Airway epithelial cell (primary cell): ENCODE data around the gene ZER1. TPM values are rescaled to one million over a fixed set of nuclear protein-coding genes. Genes with fewer than 3 reads are reported as not detected.

Experiments used
- total RNA-seq: library from RNA; depleted of rRNA; stranded (reverse); fragments of >200 nt; gene quantifications from 2 replicates; pipeline ENCODE4 v1.2.3, GENCODE V29; 2015

ZER1 gene
- total RNA-seq: 22.3 and 30.7 TPM in 2 replicates

DNA sequence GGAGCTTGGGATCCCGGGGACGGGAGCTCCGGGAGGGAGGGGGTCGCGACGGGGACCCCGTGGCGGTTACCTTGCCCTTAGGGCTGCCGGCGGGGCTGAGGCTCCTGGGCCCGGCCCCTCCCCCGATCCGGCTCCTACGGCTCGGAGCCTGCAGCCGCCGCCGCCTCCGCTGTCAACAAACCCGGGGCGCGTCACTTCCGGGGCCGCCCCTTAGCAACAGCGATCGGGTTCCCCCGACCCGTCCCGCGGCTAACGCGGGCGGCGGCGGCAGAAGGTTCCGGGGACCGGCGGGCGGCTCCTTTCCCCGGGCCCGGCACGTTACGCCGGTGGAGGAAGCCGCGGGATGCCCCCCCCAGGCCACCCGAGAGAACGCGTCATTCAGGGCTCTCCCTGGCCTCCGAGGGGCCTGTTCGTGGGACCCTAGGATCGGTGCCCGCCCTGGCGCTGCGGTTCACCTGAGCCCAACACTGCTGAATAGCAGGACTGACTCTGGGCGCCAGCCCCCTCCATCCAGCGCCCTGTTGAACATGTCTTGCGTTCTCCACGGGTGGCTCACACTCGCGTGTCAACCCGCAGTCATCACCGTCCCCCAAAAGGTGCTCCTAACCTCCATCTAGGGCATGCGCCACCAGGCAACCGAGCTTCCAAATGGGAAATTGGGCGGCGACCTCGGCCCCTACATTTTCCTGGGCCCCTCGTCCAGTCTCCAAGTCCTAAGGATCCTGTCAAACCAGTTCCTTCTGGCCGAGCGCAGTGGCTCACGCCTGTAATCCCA is at the start of gene ZER1:
ZER1 (minus strand) TSS at position 183 of the 775 bp plus-strand sequence. CDS start 16,362 bp downstream, outside the sequence.

DNA sequence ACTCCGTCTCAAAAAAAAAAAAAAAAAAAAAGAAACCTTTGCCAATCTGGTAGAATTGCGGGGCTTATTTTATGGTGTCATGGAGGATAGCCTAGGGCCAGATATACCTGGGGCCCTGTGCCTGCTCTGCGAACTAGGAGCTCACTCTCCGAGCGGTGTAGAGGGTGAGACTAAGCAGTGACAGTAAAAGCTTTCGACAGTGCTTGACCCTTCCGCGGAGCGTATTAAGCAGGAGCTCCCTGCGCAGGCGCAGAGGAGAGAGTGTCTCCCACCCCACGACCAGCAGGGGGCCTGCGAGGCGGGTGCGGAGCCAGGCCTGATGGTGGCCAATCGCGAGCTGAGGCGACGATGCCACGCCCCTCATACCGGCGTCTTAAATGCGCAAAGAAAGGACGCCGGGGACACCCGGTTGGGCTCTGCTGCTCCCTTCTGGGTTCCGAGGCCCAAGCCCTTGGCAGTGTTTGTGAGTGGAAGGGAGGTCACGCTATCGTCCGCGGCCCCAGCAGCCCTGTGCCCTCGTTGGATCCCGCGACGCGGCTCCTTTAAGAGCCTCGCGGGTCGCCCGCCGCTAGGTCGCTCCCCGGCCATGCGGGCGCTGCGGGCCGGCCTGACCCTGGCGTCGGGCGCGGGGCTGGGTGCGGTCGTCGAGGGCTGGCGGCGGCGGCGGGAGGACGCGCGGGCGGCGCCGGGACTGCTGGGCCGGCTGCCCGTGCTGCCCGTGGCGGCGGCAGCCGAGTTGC is 46.5 kb upstream of the ZER1 start, which contains the start of gene ENDOG:
ENDOG (plus strand) TSS at position 402 of the 740 bp plus-strand sequence; CDS start at position 587, 185 bp downstream.

DNA sequence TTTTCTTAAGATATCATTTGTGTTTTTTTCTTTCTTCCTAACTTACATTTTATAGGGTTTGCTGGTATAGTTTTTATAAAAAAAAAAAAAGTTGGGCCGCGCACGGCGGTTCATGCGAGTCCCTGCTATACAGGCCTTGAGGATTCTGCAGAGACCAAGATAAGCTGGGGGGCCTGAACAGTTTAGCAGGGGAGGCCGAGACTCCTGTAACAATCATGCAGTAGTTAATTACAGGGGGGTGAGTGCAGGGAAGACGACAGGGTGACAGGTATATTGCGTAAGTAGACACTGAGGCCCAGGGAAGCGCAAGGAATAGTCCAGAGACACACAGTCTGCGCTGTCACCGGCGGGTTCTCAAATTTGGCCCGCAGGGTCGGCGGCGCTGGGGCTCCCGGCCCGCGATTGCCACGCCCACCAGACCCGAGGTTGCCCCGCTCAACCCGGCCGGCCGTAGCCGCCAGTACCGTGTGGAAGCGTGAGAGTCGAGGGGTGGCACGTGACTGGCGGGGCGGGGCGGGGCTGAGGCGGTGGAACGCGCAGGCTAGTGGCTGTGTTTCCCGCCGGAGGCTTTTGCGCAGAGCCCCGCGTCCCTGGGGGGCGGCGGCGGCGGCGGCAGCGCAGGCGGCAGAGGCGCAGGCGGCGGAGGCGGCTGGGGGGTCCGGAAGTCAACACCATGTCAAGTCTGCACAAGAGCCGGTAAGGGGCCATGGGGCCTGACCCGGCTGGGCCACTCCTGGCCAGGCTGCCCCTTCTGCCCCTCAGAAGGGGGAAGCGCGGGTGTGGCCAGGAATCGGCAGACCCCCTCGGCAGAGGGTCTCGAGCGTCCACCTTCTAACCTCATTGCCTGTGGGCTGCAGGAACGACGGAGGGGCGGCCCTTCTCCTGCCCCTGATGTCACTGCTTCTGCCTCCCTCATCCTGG is 15.2 kb upstream of the ZER1 start, which contains the start of gene TBC1D13:
TBC1D13 (plus strand) TSS at position 573 of the 921 bp plus-strand sequence; CDS start at position 674, 101 bp downstream.

DNA sequence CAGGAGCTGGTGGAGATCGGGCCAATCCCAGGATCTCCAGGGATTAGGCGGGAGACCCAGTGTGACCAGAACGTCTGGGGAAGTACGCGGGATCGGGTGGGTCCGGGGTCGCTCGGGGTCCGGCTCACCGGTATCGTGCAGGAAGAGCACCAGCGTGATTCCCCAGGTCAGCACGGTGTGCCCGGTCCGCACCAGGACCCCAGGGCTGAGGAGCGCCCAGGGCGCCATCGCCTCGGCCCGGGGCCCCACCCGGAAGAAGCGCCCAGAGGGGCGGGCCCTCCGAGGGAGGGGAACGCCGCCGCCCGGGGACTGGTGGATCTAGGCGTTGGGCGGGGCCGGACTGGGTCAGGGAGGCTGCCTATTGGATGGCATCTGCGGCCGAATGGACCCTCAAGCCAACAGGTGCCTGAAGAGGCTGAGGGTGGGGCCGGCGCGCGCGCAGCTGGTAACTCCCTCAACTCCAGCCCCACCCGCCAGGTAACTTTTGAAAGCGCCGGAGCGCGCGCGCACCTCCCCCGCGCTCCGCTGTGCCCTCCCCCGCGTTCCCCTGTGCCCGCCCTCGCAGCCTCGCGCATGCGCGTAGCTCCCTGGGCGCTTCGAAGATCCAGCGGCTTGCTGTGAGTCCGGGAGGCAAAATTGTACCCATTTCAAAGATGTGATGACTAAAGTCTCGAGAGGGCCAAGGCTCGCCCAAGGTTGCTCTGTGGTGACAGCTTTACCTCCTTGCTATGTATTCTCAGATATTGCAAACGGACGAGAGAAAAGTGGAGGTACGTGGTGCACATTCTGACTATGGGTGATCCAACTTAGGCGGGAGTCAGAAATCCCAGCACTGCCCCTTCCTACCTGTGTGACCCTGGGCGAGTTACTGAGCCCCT is 47.6 kb downstream of the ZER1 start, which contains the start of gene ZDHHC12:
ZDHHC12 (minus strand) TSS at position 262 of the 878 bp plus-strand sequence; CDS start at position 228, 34 bp downstream.

GRCh38 chr9:128702445-128702948 is 69.2 kb downstream of the ZER1 start, which contains the start of gene PKN3:
PKN3 (plus strand) TSS chr9:128702503; CDS start chr9:128702916, 413 bp downstream.

DNA sequence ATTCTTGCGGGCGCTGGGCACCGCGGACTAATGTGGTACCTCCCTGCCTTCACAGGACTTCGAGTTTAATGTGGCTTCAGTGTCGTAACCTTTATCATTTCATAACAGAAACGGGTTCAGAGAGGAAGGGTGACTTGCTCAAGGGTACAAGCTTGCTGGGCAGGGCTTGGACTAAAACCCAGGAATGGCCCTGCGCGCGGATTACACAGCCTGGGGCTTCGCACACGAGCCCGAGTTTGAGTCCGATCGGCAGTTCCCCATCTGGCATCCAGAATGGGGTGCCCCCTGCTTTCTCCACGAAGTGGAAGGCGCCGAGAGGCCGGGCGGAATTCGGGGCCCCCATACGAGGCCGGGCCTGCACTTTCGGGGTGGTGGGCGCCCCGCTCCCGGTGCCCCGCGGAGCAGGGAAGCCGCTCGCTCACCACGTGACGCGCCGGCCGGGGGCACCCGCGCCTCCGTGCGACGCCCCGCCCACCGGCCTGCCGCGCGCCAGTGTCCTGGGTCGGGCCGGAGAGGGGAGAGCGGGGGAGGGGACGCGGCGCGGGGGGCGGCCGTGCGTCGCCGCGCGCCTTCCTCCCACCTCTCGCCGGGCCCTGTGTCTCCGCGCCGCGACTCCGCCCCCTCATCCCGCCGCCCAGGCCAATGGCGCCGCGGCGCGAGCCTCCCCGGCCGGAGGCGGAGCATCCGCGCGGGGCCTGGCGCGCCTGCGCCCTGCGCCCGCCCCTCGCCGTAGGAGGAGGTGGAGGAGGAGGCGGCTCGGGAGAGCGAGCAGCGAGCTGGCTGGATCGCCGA is 83.0 kb downstream of the ZER1 start, which contains the start of gene SET:
SET (plus strand) TSS at position 722 of the 792 bp plus-strand sequence. CDS start 361 bp downstream, outside the sequence.

Other genes starting within 250 kb of the ZER1 start
- gene SPTAN1, start 219.3 kb downstream of the ZER1 start, total RNA-seq: 147 and 175 TPM in 2 replicates
- 103 and 105 TPM in 2 replicates for gene DYNC2I2, start 115.1 kb downstream of the ZER1 start, total RNA-seq
- gene SET, start 82.7 kb downstream of the ZER1 start, total RNA-seq: 311 and 341 TPM in 2 replicates
- 5.8 and 6.3 TPM in 2 replicates for gene PKN3, start 69.4 kb downstream of the ZER1 start, total RNA-seq
- 143 and 144 TPM in 2 replicates for gene ZDHHC12, start 47.8 kb downstream of the ZER1 start, total RNA-seq
- gene TBC1D13, start 15.3 kb upstream of the ZER1 start, total RNA-seq: 16.9 and 18.1 TPM in 2 replicates
- 48.5 and 53.8 TPM in 2 replicates for gene ENDOG, start 46.6 kb upstream of the ZER1 start, total RNA-seq
- 31.3 and 31.5 TPM in 2 replicates for gene SPOUT1, start 57.9 kb upstream of the ZER1 start, total RNA-seq
- 14.4 and 19.9 TPM in 2 replicates for gene KYAT1, start 110.0 kb upstream of the ZER1 start, total RNA-seq
- gene LRRC8A, start 110.2 kb upstream of the ZER1 start, total RNA-seq: 249 and 268 TPM in 2 replicates
- gene PHYHD1, start 149.1 kb upstream of the ZER1 start, total RNA-seq: 6.3 and 9.1 TPM in 2 replicates
- 25.6 and 28.4 TPM in 2 replicates for gene DOLK, start 175.7 kb upstream of the ZER1 start, total RNA-seq
- 60.2 and 64.0 TPM in 2 replicates for gene NUP188, start 175.8 kb upstream of the ZER1 start, total RNA-seq